GM12878 (cell line): ENCODE data around the gene NFILZ.

Source experiments
- ASH2L ChIP-seq: fragments of 300-600, 200-600 bp; sonication (generic); IDR thresholded peaks from 2 replicates; pipeline ENCODE4 v1.6.1; 2017; ENCODE audit warnings: low read depth, mild to moderate bottlenecking, borderline replicate concordance
- ATF7 ChIP-seq: fragments of 450-650 bp; IDR thresholded peaks from 2 replicates; pipeline ENCODE4 v1.6.1; 2016; ENCODE audit warnings: low read depth, mild to moderate bottlenecking
- CEBPZ ChIP-seq: fragments of 150-350 bp; IDR thresholded peaks from 2 replicates; pipeline ENCODE4 v1.6.1; 2016; ENCODE audit warnings: low read depth, low read length
- RFX5 ChIP-seq: IDR thresholded peaks from 2 replicates; pipeline ENCODE4 v1.6.1; 2011; ENCODE audit warnings: low read depth, low read length, improper control_type of control experiment
- SREBF2 ChIP-seq: IDR thresholded peaks from 2 replicates; pipeline ENCODE4 v1.6.1; 2012; ENCODE audit warnings: mild to moderate bottlenecking, low read length
- TF ChIP-seq, protein P1 (sequence below), 3 experiments: IDR thresholded peaks in 2 of 3; conservative IDR thresholded peaks in 1 of 3; 2 replicates each; pipeline ENCODE4 v1.5.1; 2011; ENCODE audit warnings: low read depth in 3 of 3, low read length in 3 of 3, mild to moderate bottlenecking in 3 of 3, control low read depth in 2 of 3, moderate library complexity in 2 of 3, inconsistent platforms in 1 of 3, mixed read lengths in 1 of 3; ENCODE audit not compliant: control insufficient read depth in 2 of 3, insufficient read depth in 1 of 3; ENCODE audit errors: extremely low read depth in 1 of 3

DNA sequence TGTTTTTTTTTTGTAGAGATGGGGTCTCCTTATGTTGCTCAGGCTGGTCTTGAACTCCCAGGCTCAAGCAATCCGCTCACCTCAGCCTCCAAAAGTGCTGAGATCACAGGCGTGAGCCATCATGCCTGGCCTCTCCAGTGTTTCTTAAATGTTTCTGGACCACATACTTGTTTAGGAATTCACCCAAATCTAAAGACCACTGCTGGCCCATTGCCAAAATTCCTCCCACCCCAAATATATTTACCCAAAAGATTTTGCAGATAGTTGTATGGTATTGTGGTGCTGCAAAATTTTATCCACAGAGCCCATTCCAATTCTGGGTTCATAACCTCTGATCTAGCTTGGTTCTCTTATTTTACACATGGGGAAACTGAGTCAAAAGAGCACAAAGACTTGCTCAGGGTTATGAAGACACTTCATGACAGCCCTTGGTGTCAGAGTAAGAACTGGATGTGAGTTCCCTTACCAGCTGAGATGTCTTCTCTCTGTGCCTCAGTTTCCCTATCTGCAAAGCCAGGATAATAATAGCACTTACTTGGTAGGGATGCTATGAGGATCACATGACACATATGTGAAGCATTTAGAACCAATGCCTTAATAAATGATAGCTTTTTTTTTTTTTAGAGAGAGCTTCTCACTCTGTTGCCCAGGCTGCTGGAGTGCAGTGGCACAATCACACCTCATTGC, 10.9 kb downstream of the NFILZ start:
- TF ChIP-seq, protein P1, sequence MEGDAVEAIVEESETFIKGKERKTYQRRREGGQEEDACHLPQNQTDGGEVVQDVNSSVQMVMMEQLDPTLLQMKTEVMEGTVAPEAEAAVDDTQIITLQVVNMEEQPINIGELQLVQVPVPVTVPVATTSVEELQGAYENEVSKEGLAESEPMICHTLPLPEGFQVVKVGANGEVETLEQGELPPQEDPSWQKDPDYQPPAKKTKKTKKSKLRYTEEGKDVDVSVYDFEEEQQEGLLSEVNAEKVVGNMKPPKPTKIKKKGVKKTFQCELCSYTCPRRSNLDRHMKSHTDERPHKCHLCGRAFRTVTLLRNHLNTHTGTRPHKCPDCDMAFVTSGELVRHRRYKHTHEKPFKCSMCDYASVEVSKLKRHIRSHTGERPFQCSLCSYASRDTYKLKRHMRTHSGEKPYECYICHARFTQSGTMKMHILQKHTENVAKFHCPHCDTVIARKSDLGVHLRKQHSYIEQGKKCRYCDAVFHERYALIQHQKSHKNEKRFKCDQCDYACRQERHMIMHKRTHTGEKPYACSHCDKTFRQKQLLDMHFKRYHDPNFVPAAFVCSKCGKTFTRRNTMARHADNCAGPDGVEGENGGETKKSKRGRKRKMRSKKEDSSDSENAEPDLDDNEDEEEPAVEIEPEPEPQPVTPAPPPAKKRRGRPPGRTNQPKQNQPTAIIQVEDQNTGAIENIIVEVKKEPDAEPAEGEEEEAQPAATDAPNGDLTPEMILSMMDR (IDR thresholded peaks at IDR 0.05 in 2 of 3, conservative IDR thresholded peaks at IDR 0.05 in 1 of 3; ENCODE audit: control insufficient read depth in 2 of 3, extremely low read depth in 1 of 3, insufficient read depth in 1 of 3, low read depth in 3 of 3, low read length in 3 of 3): no peak
- TF ChIP-seq ASH2L: no peak
- no peak for TF ChIP-seq RFX5
- no peak for TF ChIP-seq SREBF2
- TF ChIP-seq ATF7: no peak
- TF ChIP-seq CEBPZ: no peak
